Neural progenitor cell (in vitro differentiated cells): ENCODE measurements around the gene PLOD1.

Experiments
- EZH2 ChIP-seq: fragments of 200-600 bp; sonication (generic); IDR thresholded peaks from 2 replicates; pipeline ENCODE4 v1.6.1; 2017; ENCODE audit warnings: antibody characterized with exemption, mild to moderate bottlenecking, moderate library complexity
- TF ChIP-seq, protein P1 (sequence below): fragments of 200-600 bp; sonication (generic); IDR thresholded peaks from 2 replicates; pipeline ENCODE4 v1.5.1; 2017; ENCODE audit warnings: antibody characterized with exemption, mild to moderate bottlenecking

DNA sequence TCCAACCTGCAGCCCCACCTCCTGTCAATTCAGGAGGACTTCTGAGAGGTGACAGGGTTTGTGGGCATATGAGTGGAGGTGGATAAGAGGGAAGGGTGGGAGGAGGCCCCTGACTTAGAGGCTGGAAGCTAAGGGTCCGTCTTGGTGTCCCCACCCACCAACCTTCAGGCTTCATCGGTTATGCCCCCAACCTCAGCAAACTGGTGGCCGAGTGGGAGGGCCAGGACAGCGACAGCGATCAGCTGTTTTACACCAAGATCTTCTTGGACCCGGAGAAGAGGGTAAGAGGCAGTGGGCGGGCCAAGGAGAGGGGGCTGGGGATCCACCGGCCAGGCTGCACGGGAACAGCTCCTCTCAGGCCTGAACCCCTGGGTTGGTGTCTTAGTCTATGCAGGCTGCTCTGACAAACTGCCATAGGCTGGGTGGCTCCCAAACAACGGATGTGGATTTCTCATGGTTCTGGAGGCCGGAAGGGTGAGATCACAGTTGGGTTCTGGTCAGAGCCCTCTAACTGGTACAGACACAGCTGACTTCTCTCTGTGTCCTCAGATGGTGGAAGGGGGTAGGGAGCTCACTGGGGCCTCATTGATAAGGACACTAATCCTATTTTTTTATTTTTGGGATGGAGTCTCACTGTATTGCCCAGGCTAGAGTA is 18.1 kb downstream of the PLOD1 start:
- TF ChIP-seq, protein P1, sequence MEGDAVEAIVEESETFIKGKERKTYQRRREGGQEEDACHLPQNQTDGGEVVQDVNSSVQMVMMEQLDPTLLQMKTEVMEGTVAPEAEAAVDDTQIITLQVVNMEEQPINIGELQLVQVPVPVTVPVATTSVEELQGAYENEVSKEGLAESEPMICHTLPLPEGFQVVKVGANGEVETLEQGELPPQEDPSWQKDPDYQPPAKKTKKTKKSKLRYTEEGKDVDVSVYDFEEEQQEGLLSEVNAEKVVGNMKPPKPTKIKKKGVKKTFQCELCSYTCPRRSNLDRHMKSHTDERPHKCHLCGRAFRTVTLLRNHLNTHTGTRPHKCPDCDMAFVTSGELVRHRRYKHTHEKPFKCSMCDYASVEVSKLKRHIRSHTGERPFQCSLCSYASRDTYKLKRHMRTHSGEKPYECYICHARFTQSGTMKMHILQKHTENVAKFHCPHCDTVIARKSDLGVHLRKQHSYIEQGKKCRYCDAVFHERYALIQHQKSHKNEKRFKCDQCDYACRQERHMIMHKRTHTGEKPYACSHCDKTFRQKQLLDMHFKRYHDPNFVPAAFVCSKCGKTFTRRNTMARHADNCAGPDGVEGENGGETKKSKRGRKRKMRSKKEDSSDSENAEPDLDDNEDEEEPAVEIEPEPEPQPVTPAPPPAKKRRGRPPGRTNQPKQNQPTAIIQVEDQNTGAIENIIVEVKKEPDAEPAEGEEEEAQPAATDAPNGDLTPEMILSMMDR: no peak
- no peak for TF ChIP-seq EZH2
